WTC11 (cell line): Measurements from ENCODE around the gene WNT11. TPM values are rescaled to one million over a fixed set of nuclear protein-coding genes. Genes with fewer than 3 reads are reported as not detected.
"Not testable (repeated sequence)": the region's sequence is repeated elsewhere in the genome, so short reads cannot be mapped to it uniquely, and the experiment has no call there.

ENCODE experiments used
- ATAC-seq: fragments of 200-7000 bp; cut with Tn5 transposase; 2 replicates; pipeline ENCODE4 v1.10.0; 2021; ENCODE audit warnings: mild to moderate bottlenecking, moderate library complexity
- CTCF ChIA-PET: fragments of 300-600 bp; sonication (Branson Sonifier 250); formaldehyde crosslinking; loops from one replicate; lab custom pipeline; 2021; ENCODE audit warnings: antibody characterized with exemption; lab: Charles Lee
- POLR2A ChIA-PET: fragments of 350-600 bp; sonication (Branson Sonifier 250); formaldehyde crosslinking; loops from one replicate; lab custom pipeline; 2021; ENCODE audit warnings: antibody characterized with exemption; lab: Charles Lee
- DNase-seq: peaks from one replicate; pipeline ENCODE4 v3.0.0; 2021; ENCODE audit warnings: low spot score
- H3K27ac Mint-ChIP-seq: 2 replicates; pipeline ENCODE4 v1.8.0; 2021; ENCODE audit warnings: mixed read lengths
- H3K27me3 Mint-ChIP-seq: 2 replicates; pipeline ENCODE4 v1.8.0; 2021; ENCODE audit warnings: low read depth, mild to moderate bottlenecking, moderate library complexity, mixed read lengths
- H3K36me3 Mint-ChIP-seq: 2 replicates; pipeline ENCODE4 v1.8.0; 2021; ENCODE audit warnings: mixed read lengths
- H3K4me1 Mint-ChIP-seq: 2 replicates; pipeline ENCODE4 v1.8.0; 2022; ENCODE audit warnings: mixed read lengths
- H3K4me3 Mint-ChIP-seq: 2 replicates; pipeline ENCODE4 v1.8.0; 2021; ENCODE audit warnings: mild to moderate bottlenecking, moderate library complexity, mixed read lengths
- H3K9me3 Mint-ChIP-seq: 2 replicates; pipeline ENCODE4 v1.8.0; 2021; ENCODE audit warnings: mixed read lengths
- EMX1 ChIP-seq: fragments of 250-450 bp; sonication (Bioruptor Pico); IDR thresholded peaks from 2 replicates; pipeline ENCODE4 v1.8.0; 2021; ENCODE audit warnings: mild to moderate bottlenecking
- FOXJ3 ChIP-seq: sonication (generic); formaldehyde crosslinking; IDR thresholded peaks from 2 replicates; pipeline ENCODE4 v1.9.0; 2021; ENCODE audit warnings: missing genetic modification reagents, mild to moderate bottlenecking, borderline replicate concordance
- NFE2L1 ChIP-seq: sonication (generic); formaldehyde crosslinking; IDR thresholded peaks from 2 replicates; pipeline ENCODE4 v1.8.1; 2023; ENCODE audit warnings: missing genetic modification reagents
- NFYB ChIP-seq: sonication (generic); formaldehyde crosslinking; conservative IDR thresholded peaks from 2 replicates; pipeline ENCODE4 v1.8.0; 2022; ENCODE audit warnings: low read depth, missing genetic modification reagents
- SMAD4 ChIP-seq: sonication (generic); formaldehyde crosslinking; IDR thresholded peaks from 2 replicates; pipeline ENCODE4 v1.8.0; 2022; ENCODE audit warnings: mild to moderate bottlenecking, missing genetic modification reagents
- TEAD1 ChIP-seq: sonication (generic); formaldehyde crosslinking; IDR thresholded peaks from 2 replicates; pipeline ENCODE4 v1.8.0; 2022; ENCODE audit warnings: mild to moderate bottlenecking, missing genetic modification reagents
- ZNF219 ChIP-seq: sonication (generic); formaldehyde crosslinking; IDR thresholded peaks from 2 replicates; pipeline ENCODE4 v1.8.0; 2023; ENCODE audit warnings: missing genetic modification reagents, mild to moderate bottlenecking, borderline replicate concordance
- ZNF416 ChIP-seq: fragments of 250-450 bp; sonication (Bioruptor Pico); IDR thresholded peaks from 2 replicates; pipeline ENCODE4 v1.9.0; 2021; ENCODE audit warnings: mild to moderate bottlenecking, inconsistent platforms
- ZNF671 ChIP-seq: fragments of 250-450 bp; sonication (Bioruptor Pico); IDR thresholded peaks from 2 replicates; pipeline ENCODE4 v1.8.0; 2021; ENCODE audit warnings: mild to moderate bottlenecking
- total RNA-seq: library from RNA; stranded (reverse); gene quantifications from 3 replicates; pipeline ENCODE4 v1.2.3, GENCODE V29; 2021
- TF ChIP-seq, protein P1 (sequence below): fragments of 250-450 bp; sonication (Bioruptor Pico); conservative IDR thresholded peaks from 2 replicates; pipeline ENCODE4 v1.9.0; 2021; ENCODE audit warnings: mild to moderate bottlenecking
- TF ChIP-seq, protein P2 (sequence below): fragments of 250-450 bp; sonication (Bioruptor Pico); IDR thresholded peaks from 2 replicates; pipeline ENCODE4 v1.9.0; 2021; ENCODE audit warnings: mild to moderate bottlenecking
- TF ChIP-seq, protein P3 (sequence below): sonication (generic); formaldehyde crosslinking; IDR thresholded peaks from 2 replicates; pipeline ENCODE4 v1.8.1; 2022; ENCODE audit warnings: missing genetic modification reagents, borderline replicate concordance
- TF ChIP-seq, protein P4 (sequence below): sonication (generic); formaldehyde crosslinking; IDR thresholded peaks from 2 replicates; pipeline ENCODE4 v1.8.1; 2022; ENCODE audit warnings: mild to moderate bottlenecking, moderate library complexity, missing genetic modification reagents
- TF ChIP-seq, protein P5 (sequence below): sonication (generic); formaldehyde crosslinking; IDR thresholded peaks from 2 replicates; pipeline ENCODE4 v1.8.1; 2023; ENCODE audit warnings: mild to moderate bottlenecking, missing genetic modification reagents, moderate library complexity

Gene WNT11
- total RNA-seq, 1 experiment from 2014 or later, result 0.79 TPM

DNA sequence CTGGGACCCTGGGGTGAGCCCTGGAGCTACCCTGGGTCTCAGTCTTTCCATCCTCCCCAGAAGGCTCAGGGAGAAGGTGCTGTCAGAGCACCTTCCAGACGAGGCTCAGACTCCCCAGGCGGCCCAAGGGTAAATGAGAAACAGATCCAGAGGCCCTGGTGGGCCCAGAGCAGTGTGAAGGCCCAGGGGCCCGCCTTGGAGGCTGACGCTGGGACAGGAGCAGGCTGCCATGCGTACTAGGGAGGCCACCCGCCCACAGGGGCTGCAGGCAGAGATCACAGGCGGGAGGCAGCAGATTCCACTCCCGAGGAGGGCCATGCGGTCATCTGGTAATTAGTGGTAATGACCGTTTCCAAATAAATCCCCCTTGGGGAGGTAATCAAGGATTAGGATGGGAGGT, 5.2 kb downstream of the WNT11 start:
- ChIA-PET POLR2A (no interaction called here), CTCF (interaction anchor here (1.7 to 1.8 kb wide), 2 partner anchors 49 to 118 kb away, joined by 4 to 5 read pairs; no protein-coding TSS in a partner anchor)
- Mint-ChIP-seq H3K4me1 (peaks cover 10% of the 10 kb centered on the region), H3K27ac (no peak overlapping the region), H3K9me3 (no peaks in the 10 kb centered on the region), H3K27me3 (peaks cover 46% of the 10 kb centered on the region), H3K4me3 (no peak overlapping the region), H3K36me3 (no peaks in the 10 kb centered on the region)
- ATAC-seq (no peak), DNase-seq (no peak)
- TF ChIP-seq ZNF671 (CRISPR knock-in tag) (no peak), NFE2L1 (CRISPR knock-in tag) (no peak), FOXJ3 (CRISPR knock-in tag) (no peak)
- TF ChIP-seq, protein P1, sequence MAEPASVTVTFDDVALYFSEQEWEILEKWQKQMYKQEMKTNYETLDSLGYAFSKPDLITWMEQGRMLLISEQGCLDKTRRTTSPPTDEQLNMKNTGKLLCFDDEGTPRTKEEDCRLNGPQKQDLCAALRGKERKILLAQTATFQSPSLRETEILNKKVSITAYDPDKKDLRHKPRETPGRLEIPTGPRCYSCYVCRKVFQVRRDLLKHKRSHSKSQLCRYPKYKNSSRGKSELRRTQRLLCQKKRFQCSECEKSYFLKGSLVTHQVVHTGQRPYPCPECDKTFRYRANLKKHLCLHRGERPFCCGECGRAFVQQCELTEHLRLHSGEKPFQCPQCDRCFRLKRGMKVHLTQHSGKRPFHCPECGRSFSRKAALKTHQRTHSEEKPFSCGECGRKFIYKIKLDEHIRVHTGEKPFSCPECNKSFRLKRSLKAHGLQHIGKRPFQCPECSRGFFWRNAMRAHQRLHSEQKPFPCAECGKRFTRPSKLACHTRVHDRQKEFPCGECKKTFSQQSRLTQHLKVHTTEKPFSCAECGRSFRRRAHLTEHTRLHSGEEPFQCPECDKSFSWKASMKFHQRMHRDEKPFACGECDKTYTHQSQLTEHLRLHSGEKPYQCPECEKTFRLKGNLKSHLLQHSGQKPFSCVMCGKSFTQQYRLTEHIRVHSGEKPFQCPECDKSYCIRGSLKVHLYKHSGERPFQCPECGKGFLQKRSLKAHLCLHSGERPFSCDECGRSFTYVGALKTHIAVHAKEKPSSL (CRISPR knock-in tag), result no peak

DNA sequence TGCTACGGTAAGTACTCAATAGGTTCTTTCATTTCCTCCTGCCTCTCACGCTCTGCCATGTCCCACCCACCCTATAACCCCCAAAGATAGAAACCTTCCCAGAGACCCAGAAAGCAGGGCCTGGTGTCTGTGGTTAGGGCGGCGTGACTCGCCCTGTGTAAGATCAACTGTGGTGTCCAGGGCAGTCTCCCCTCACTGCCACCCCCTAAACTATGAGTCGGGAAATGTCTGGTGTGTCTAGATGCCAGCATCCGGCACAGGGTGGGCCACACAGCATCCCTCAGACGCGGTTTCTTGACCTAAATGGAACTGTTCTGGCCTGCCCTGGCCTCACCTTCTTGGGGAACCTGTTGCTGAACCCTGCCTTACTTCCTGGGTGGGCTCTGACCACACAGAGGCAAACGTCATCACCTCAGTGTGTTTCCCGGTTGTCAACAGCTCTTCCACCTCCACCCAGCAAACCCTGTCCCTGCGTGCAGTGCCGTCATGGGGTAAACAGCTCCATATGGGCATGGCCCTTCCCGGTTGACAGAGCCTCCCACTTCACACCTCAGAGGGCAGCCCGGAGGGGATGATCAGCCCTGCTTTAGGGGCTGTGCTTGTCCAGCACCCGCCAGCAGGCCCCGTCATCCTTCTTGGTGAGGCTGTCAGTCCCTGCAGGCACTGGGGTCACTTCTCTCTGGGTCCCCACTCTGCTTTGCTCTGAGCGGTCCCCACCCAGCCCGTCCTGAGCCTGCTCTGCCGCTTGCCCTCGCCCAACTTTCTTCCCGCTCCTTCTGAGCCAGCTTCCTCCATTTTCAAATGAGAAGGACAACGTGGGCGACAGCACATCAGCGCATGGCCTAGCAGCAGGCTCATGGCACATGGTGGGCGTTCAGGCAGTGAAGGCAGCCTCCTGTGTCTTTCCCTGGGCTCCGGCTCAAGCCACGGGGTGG, 6.0 kb downstream of the WNT11 start:
- H3K4me1 Mint-ChIP-seq, result peaks cover 2% of the 10 kb centered on the region; the same call in 1 of the 2 replicates
- ChIA-PET CTCF (interaction anchor here (1.7 to 1.8 kb wide), 2 partner anchors 48 to 119 kb away, joined by 4 to 5 read pairs; no protein-coding TSS in a partner anchor), POLR2A (interaction anchor here (0.6 kb wide), 1 partner anchor 118 kb away, joined by 3 read pairs; no protein-coding TSS in a partner anchor)
- H3K36me3 Mint-ChIP-seq, result no peaks in the 10 kb centered on the region
- no peak overlapping the region for H3K4me3 Mint-ChIP-seq
- DNase-seq (no peak), ATAC-seq (no peak)
- TF ChIP-seq EMX1 (CRISPR knock-in tag) (no peak), ZNF416 (CRISPR knock-in tag) (no peak), NFYB (CRISPR knock-in tag) (no peak)
- TF ChIP-seq, protein P2, sequence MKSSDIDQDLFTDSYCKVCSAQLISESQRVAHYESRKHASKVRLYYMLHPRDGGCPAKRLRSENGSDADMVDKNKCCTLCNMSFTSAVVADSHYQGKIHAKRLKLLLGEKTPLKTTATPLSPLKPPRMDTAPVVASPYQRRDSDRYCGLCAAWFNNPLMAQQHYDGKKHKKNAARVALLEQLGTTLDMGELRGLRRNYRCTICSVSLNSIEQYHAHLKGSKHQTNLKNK (CRISPR knock-in tag), result no peak
- peaks cover 38% of the 10 kb centered on the region for H3K27me3 Mint-ChIP-seq
- H3K9me3 Mint-ChIP-seq, result no peaks in the 10 kb centered on the region
- H3K27ac Mint-ChIP-seq, result no peak overlapping the region

DNA sequence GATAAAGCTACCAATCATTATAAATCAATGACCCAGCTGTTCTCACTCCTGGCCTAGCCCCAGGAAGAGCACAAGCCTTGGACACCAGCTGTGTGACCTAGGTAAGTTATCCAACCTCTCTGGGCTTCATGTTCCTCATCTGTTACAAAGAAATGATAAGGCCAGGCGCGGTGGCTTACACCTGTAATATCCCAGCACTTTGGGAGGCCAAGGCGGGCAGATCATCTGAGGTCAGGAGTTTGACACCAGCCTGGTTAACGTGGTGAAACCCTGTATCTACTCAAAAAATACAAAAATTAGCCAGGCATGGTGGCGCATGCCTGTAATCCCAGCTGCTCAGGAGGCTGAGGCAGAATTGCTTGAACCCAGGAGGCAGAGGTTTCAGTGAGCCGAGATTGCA, 7.6 kb downstream of the WNT11 start:
- H3K27me3 Mint-ChIP-seq, result peaks cover 22% of the 10 kb centered on the region
- H3K36me3 Mint-ChIP-seq, DNase-seq, ATAC-seq, H3K27ac Mint-ChIP-seq, POLR2A ChIA-PET, H3K9me3 Mint-ChIP-seq, H3K4me1 Mint-ChIP-seq, H3K4me3 Mint-ChIP-seq: not testable (repeated sequence)
- CTCF ChIA-PET, result interaction anchor here (1.3 kb wide), 1 partner anchor 9 kb away, joined by 10 read pairs; no protein-coding TSS in a partner anchor

DNA sequence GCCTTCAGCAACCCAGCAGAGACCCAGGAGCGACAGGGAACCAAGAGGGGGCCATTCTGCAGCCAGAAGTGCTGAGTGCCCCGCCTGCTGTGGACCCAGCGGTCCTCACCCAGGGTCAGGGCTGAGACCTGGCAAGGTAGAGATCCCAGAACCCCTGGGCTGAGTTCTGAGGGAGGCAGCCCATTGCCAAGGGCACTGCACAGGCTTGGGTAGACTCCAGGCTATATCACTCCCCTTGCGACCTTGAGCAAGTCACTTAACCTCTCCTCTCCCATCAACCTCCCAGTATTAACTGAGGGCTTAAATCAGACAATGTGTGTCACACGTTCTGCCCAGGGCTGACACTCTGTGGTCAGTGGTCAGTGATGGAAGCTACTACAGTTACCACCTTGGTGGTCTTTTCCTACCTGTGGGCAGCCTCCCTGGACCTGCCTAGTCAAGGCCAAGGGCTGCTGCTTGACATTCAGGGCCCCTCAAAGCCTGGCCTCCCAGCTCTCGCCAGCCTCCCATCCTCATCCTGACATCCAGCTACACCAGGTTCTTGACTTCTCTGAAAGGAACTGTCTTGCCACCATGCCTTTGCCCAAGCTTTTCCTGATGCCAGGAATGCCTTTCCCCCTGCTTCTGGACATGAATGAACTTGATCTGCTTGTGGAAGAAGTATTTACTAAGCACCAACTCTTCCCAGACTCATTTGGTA, 8.2 kb downstream of the WNT11 start:
- DNase-seq (no peak), ATAC-seq (no peak)
- H3K36me3 Mint-ChIP-seq, result no peaks in the 10 kb centered on the region
- POLR2A ChIA-PET, result no interaction called here
- H3K4me1 Mint-ChIP-seq, result no peaks in the 10 kb centered on the region
- no peaks in the 10 kb centered on the region for H3K9me3 Mint-ChIP-seq
- H3K4me3 Mint-ChIP-seq, result no peak overlapping the region
- TF ChIP-seq NFE2L1 (CRISPR knock-in tag) (no peak), ZNF219 (CRISPR knock-in tag) (no peak), SMAD4 (CRISPR knock-in tag) (no peak), TEAD1 (CRISPR knock-in tag) (no peak)
- TF ChIP-seq, protein P3, sequence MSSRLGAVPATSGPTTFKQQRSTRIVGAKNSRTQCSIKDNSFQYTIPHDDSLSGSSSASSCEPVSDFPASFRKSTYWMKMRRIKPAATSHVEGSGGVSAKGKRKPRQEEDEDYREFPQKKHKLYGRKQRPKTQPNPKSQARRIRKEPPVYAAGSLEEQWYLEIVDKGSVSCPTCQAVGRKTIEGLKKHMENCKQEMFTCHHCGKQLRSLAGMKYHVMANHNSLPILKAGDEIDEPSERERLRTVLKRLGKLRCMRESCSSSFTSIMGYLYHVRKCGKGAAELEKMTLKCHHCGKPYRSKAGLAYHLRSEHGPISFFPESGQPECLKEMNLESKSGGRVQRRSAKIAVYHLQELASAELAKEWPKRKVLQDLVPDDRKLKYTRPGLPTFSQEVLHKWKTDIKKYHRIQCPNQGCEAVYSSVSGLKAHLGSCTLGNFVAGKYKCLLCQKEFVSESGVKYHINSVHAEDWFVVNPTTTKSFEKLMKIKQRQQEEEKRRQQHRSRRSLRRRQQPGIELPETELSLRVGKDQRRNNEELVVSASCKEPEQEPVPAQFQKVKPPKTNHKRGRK, result no peak
- TF ChIP-seq, protein P4, sequence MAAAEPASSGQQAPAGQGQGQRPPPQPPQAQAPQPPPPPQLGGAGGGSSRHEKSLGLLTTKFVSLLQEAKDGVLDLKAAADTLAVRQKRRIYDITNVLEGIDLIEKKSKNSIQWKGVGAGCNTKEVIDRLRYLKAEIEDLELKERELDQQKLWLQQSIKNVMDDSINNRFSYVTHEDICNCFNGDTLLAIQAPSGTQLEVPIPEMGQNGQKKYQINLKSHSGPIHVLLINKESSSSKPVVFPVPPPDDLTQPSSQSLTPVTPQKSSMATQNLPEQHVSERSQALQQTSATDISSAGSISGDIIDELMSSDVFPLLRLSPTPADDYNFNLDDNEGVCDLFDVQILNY, result no peak
- TF ChIP-seq, protein P1 (CRISPR knock-in tag), result no peak
- TF ChIP-seq, protein P5, sequence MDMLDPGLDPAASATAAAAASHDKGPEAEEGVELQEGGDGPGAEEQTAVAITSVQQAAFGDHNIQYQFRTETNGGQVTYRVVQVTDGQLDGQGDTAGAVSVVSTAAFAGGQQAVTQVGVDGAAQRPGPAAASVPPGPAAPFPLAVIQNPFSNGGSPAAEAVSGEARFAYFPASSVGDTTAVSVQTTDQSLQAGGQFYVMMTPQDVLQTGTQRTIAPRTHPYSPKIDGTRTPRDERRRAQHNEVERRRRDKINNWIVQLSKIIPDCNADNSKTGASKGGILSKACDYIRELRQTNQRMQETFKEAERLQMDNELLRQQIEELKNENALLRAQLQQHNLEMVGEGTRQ, result no peak
- H3K27ac Mint-ChIP-seq, result no peak overlapping the region
- CTCF ChIA-PET, result interaction anchor here (1.3 kb wide), 1 partner anchor 10 kb away, joined by 10 read pairs; no protein-coding TSS in a partner anchor
- H3K27me3 Mint-ChIP-seq, result peaks cover 16% of the 10 kb centered on the region
